Activated B cell treated with CpG ODN at 0.5 μM for 24 hours (primary cell): ENCODE measurements around the gene FAM83D. TPM values are rescaled to one million over a fixed set of nuclear protein-coding genes. Genes with fewer than 3 reads are reported as not detected.
A peak's percentile ranks its signal among the peaks of the same experiment; 100 is the strongest.

Source experiments
- ATAC-seq: fragments of 200-7000 bp; cut with Tn5 transposase; one replicate; pipeline ENCODE4 v1.10.0; 2021; ENCODE audit warnings: low read depth, mild to moderate bottlenecking, moderate library complexity
- CTCF ChIA-PET: fragments of 350-600 bp; sonication (Branson Sonifier 250); formaldehyde crosslinking; loops from one replicate; lab custom pipeline; 2021; ENCODE audit warnings: antibody characterized with exemption; lab: Charles Lee
- POLR2A ChIA-PET: fragments of 350-600 bp; sonication (Branson Sonifier 250); formaldehyde crosslinking; loops from one replicate; lab custom pipeline; 2021; ENCODE audit warnings: antibody characterized with exemption; lab: Charles Lee
- DNase-seq: peaks from one replicate; pipeline ENCODE4 v3.0.0; 2022
- H3K27ac Mint-ChIP-seq: one replicate; pipeline ENCODE4 v1.8.0; 2020; ENCODE audit warnings: mixed read lengths
- H3K27me3 Mint-ChIP-seq: one replicate; pipeline ENCODE4 v1.8.0; 2021; ENCODE audit warnings: mixed read lengths
- H3K36me3 Mint-ChIP-seq: one replicate; pipeline ENCODE4 v1.8.0; 2021; ENCODE audit warnings: low read depth, mixed read lengths
- H3K4me1 Mint-ChIP-seq: one replicate; pipeline ENCODE4 v1.8.0; 2021; ENCODE audit warnings: mixed read lengths
- H3K4me3 Mint-ChIP-seq: one replicate; pipeline ENCODE4 v1.8.0; 2020; ENCODE audit warnings: mild to moderate bottlenecking, mixed read lengths
- H3K9me3 Mint-ChIP-seq: one replicate; pipeline ENCODE4 v1.8.0; 2020; ENCODE audit warnings: mixed read lengths
- CTCF ChIP-seq: fragments of 200-600 bp; IDR thresholded peaks from one replicate; pipeline ENCODE4 v1.8.0; 2022; ENCODE audit warnings: antibody characterized with exemption, mild to moderate bottlenecking
- intact Hi-C: fragments of 100-400 bp; cut with micrococcal nuclease; formaldehyde crosslinking; loops from one replicate; pipeline ENCODE4 v1.15.1; 2024
- total RNA-seq: library from RNA; stranded (reverse); gene quantifications from 2 replicates; pipeline ENCODE4 v1.2.3, GENCODE V29; 2022

FAM83D gene
- total RNA-seq, 1 donor from 2014 or later = 1.2 TPM

GRCh38 chr20:38885357-38885756 is 40.9 kb upstream of the FAM83D start:
- no peak for TF ChIP-seq CTCF
- H3K4me1 Mint-ChIP-seq = peaks cover 90% of the 10 kb centered on the region
- H3K27me3 Mint-ChIP-seq = no peaks in the 10 kb centered on the region
- POLR2A ChIA-PET = interaction anchor here (6.8 to 16.2 kb wide), 4 partner anchors 7 to 77 kb away, joined by 42 to 268 read pairs (median 95); partner anchors contain the start of gene PPP1R16B
- H3K36me3 Mint-ChIP-seq = peaks cover 39% of the 10 kb centered on the region
- H3K9me3 Mint-ChIP-seq = no peaks in the 10 kb centered on the region
- ATAC-seq (no peak), DNase-seq (no peak)
- no peak overlapping the region for H3K27ac Mint-ChIP-seq
- CTCF ChIA-PET = no interaction called here
- H3K4me3 Mint-ChIP-seq = no peak overlapping the region
- intact Hi-C loops = no loop called here

- ChIA-PET POLR2A (interaction anchor here (0.7 to 2.6 kb wide), 5 partner anchors 10 to 83 kb away, joined by 3 to 12 read pairs (median 3); partner anchors contain the start of gene PPP1R16B), CTCF (interaction anchor here (1.0 to 1.2 kb wide), 2 partner anchors 27 to 159 kb away, joined by 3 to 4 read pairs; no protein-coding TSS in a partner anchor)
- intact Hi-C loops = no loop called here
- no peak for ATAC-seq
- no peak for DNase-seq
- Mint-ChIP-seq H3K4me3 (no peak overlapping the region), H3K27me3 (no peaks in the 10 kb centered on the region), H3K27ac (peak overlapping the region; percentile 46), H3K36me3 (peaks cover 37% of the 10 kb centered on the region), H3K9me3 (no peaks in the 10 kb centered on the region), H3K4me1 (peaks cover 88% of the 10 kb centered on the region)
- no peak for TF ChIP-seq CTCF
Measured at GRCh38 chr20:38888059-38888831, 38.0 kb upstream of the FAM83D start.

DNA sequence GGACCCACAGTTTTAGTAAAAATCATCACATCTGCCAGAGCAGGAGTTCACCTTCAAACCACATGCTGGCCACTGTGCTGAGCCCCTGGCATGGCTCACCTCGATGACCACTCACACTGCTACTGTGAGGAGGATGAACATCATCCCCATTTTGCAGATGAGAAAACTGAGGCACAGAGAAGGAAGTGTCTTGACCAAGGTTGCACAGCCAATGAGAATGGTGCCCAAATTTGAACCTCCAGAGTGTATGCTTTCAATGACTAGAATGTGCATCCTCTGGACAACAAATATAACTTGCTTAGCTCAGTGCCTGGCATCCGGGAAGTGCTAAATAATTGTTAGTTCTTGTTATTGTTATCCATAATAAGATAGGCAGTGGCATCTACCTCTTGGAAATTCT is 37.2 kb upstream of the FAM83D start:
- no peak for TF ChIP-seq CTCF
- DNase-seq = no peak
- POLR2A ChIA-PET = interaction anchor here (2.0 to 2.6 kb wide), 2 partner anchors 14 to 83 kb away, joined by 12 read pairs; partner anchors contain the start of gene PPP1R16B
- Mint-ChIP-seq H3K27ac (peak overlapping the region; percentile 30), H3K27me3 (no peaks in the 10 kb centered on the region), H3K9me3 (no peaks in the 10 kb centered on the region), H3K4me3 (no peak overlapping the region), H3K4me1 (peaks cover 88% of the 10 kb centered on the region), H3K36me3 (peaks cover 35% of the 10 kb centered on the region)
- intact Hi-C loops = no loop called here
- ATAC-seq = no peak
- CTCF ChIA-PET = interaction anchor here (1.2 kb wide), 1 partner anchor 28 kb away, joined by 3 read pairs; no protein-coding TSS in a partner anchor

- DNase-seq (no peak), ATAC-seq (no peak)
- Mint-ChIP-seq H3K9me3 (no peaks in the 10 kb centered on the region), H3K27ac (peak overlapping the region; percentile 79), H3K4me3 (no peak overlapping the region), H3K4me1 (peaks cover 86% of the 10 kb centered on the region), H3K36me3 (peaks cover 38% of the 10 kb centered on the region), H3K27me3 (no peaks in the 10 kb centered on the region)
- TF ChIP-seq CTCF = no peak
- intact Hi-C loops = no loop called here
- ChIA-PET CTCF (no interaction called here), POLR2A (interaction anchor here (0.6 to 6.4 kb wide), 4 partner anchors 8 to 84 kb away, joined by 3 to 148 read pairs (median 37); partner anchors contain the start of gene PPP1R16B)
Measured at GRCh38 chr20:38889792-38890496, 36.3 kb upstream of the FAM83D start.
